ENCODE measurements around the gene PSEN2.
"Not testable (repeated sequence)": the region's sequence is repeated elsewhere in the genome, so short reads cannot be mapped to it uniquely, and the experiment has no call there.

The PSEN2 gene

DNA sequence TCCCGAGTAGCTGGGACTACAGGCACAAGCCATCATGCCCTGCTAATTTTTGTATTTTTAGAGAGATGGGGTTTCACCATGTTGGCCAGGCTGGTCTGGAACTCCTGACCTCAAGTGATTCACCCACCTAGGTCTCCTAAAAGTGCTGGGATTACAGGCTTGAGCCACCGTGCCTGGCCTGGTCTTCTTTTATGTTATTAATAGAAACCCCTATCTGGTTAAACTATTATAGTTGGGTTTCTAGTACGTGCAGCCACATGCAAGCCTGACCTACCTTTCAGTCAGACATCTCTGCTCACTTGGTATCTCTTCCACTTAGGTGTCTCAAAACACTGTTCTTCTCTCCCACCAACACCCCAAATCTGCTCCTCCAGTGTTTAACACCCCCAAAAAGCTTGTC, 34.4 kb downstream of the PSEN2 start:
- peaks cover 90% of the 10 kb centered on the region for H3K4me1 ChIP-seq
- H3K36me3 ChIP-seq = no peaks in the 10 kb centered on the region
- H3K27me3 ChIP-seq = no peaks in the 10 kb centered on the region
- no peaks in the 10 kb centered on the region for H3K9me3 ChIP-seq
- H3K27ac ChIP-seq = 0 out of 2 replicates have a peak overlapping the region, but pooled peaks have one; percentile 52
- H3K4me2 ChIP-seq = peak overlapping the region; percentile 81
- H3K9ac ChIP-seq = no peak overlapping the region
- H4K20me1 ChIP-seq = no peaks in the 10 kb centered on the region
- no peak for TF ChIP-seq Cebpa-rat (IDR thresholded peaks at IDR 0.05)
- no peak overlapping the region for H3K4me3 ChIP-seq

DNA sequence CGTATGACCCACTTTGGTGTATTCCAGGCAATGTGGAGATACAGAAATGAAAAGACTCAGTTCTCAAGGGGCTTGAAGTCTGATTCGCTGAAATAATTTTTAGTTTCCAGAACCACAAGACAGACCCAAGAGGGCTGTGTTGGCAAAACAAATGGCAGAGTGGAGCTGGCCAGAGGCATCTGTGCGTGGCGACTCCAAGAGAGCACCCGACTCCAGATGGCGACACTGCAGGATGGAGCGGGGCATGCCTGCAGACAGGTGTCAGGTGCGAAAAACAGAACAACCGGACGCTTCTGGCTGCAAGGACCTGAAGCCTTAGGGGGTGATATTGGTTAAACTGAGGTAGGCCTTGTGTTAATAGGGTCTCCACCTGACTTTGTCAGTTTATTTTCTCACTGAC, 38.0 kb downstream of the PSEN2 start:
- TF ChIP-seq Cebpa-rat (IDR thresholded peaks at IDR 0.05) = no peak
- no peaks in the 10 kb centered on the region for H3K9me3 ChIP-seq

GRCh38 chr1:226908913-226909312, 38.5 kb downstream of the PSEN2 start:
- H3K27me3 ChIP-seq = no peaks in the 10 kb centered on the region
- H3K4me1 ChIP-seq = peaks cover 87% of the 10 kb centered on the region
- peak overlapping the region; percentile 79 for H3K4me2 ChIP-seq
- peak overlapping the region; percentile 18 for H3K27ac ChIP-seq
- no peaks in the 10 kb centered on the region for H4K20me1 ChIP-seq
- H3K9ac ChIP-seq = no peak overlapping the region
- TF ChIP-seq Cebpa-rat (IDR thresholded peaks at IDR 0.05) = no peak
- no peaks in the 10 kb centered on the region for H3K9me3 ChIP-seq
- H3K36me3 ChIP-seq = no peaks in the 10 kb centered on the region
- no peak overlapping the region for H3K4me3 ChIP-seq

More for the DNA sequence above, 38.0 kb downstream of the PSEN2 start:
- Histone ChIP-seq H3K27me3 (no peaks in the 10 kb centered on the region), H3K4me1 (peaks cover 92% of the 10 kb centered on the region), H4K20me1 (no peaks in the 10 kb centered on the region), H3K4me2 (peak overlapping the region; percentile 79), H3K4me3 (no peak overlapping the region), H3K9ac (no peak overlapping the region), H3K36me3 (no peaks in the 10 kb centered on the region), H3K27ac (peak overlapping the region; percentile 68; the same call in 1 of the 2 replicates)

DNA sequence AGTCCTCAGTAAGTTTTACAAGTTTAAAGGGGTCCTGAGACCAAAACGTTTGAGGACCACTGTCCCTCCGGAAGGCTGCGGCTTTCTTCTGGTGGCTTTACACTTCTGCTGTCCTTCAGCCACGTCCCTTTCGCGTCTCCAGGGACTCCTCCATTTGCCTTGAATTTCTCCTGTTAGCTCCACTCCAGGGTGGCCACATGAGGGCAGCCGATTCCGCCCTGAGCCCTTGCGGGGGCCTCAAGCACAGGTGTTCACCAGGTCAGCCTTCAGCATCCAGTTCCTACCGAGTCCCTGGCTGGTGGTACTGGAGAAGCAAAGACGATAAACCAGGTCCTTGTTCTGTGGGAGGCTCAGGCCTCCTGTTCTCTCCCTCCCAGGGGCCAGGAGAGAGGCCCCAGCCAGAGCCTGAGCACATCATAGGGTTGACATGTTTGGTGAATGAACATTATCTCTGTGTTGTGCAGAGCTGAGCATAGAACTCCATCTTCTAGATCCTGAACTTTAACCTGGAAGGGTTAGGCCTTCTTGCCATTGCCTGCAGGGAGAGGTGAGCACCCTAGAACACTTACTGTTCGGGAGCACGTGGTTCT, 42.3 kb downstream of the PSEN2 start:
- TF ChIP-seq Cebpa-rat (IDR thresholded peaks at IDR 0.05) = no peak
- Histone ChIP-seq H3K9me3 (no peaks in the 10 kb centered on the region), H3K4me2 (peak overlapping the region; percentile 20), H3K27ac (0 out of 2 replicates have a peak overlapping the region, but pooled peaks have one; percentile 7), H3K4me3 (no peak overlapping the region), H4K20me1 (no peaks in the 10 kb centered on the region), H3K9ac (no peak overlapping the region), H3K4me1 (peaks cover 65% of the 10 kb centered on the region), H3K36me3 (no peaks in the 10 kb centered on the region), H3K27me3 (no peaks in the 10 kb centered on the region)

DNA sequence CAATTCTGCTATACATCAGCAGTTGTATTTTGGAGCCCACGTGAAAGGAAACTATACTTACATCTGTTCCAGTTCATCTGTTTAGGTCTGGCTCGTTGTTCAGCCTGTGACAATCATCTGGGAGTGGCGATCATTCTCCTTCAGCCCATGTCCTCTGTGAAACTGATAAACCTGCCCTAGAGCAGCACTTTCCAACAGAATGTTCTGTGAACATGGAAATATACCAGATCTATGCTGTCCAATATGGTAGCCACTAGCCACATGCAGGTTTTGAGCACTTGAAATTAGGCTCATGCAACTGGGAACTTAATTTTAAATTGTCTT, 45.2 kb downstream of the PSEN2 start:
- peaks cover 35% of the 10 kb centered on the region for H3K4me1 ChIP-seq
- peak overlapping the region; percentile 17 for H3K4me2 ChIP-seq
- H3K27ac ChIP-seq = no peak overlapping the region
- TF ChIP-seq Cebpa-rat (IDR thresholded peaks at IDR 0.05) = no peak
- H4K20me1 ChIP-seq = no peaks in the 10 kb centered on the region
- H3K9ac ChIP-seq = no peak overlapping the region
- H3K4me3 ChIP-seq = no peak overlapping the region
- no peaks in the 10 kb centered on the region for H3K36me3 ChIP-seq
- no peaks in the 10 kb centered on the region for H3K27me3 ChIP-seq
- no peaks in the 10 kb centered on the region; the same call in 1 of the 2 replicates for H3K9me3 ChIP-seq

DNA sequence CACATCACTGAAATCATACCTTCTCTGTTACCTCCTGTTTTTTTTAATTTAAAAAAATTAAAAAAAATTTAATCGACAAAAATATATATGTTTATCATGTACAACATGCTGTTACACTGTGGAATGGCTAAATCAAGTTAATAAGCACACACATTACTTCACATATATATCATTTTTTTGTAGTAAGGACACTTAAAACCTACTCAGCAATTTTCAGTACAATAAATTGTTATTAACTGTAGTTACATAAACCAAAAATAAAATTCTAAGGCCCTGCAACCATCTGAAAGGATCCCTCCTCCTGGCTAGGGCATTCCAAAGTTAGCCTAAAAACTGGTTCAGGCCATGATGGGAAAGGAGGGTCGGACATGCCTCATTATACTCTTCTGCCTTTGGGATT, 46.1 kb downstream of the PSEN2 start:
- H3K4me2 ChIP-seq = no peak overlapping the region
- H3K27ac ChIP-seq = no peak overlapping the region
- TF ChIP-seq Cebpa-rat (IDR thresholded peaks at IDR 0.05) = no peak
- no peak overlapping the region for H3K9ac ChIP-seq
- H3K9me3 ChIP-seq = no peaks in the 10 kb centered on the region; the same call in none of the 2 replicates
- no peaks in the 10 kb centered on the region for H4K20me1 ChIP-seq
- no peak overlapping the region for H3K4me3 ChIP-seq
- H3K27me3 ChIP-seq = no peaks in the 10 kb centered on the region
- H3K4me1 ChIP-seq = peaks cover 31% of the 10 kb centered on the region
- H3K36me3 ChIP-seq = no peaks in the 10 kb centered on the region

- no peaks in the 10 kb centered on the region; the same call in none of the 2 replicates for H3K9me3 ChIP-seq
- peaks cover 16% of the 10 kb centered on the region for H3K4me1 ChIP-seq
- no peak for TF ChIP-seq Cebpa-rat (IDR thresholded peaks at IDR 0.05)
Observed at GRCh38 chr1:226919587-226919986, 49.2 kb downstream of the PSEN2 start.

GRCh38 chr1:226919995-226920394, 49.6 kb downstream of the PSEN2 start:
- no peak overlapping the region for H3K9ac ChIP-seq
- peaks cover 11% of the 10 kb centered on the region for H3K4me1 ChIP-seq
- no peak for TF ChIP-seq Cebpa-rat (IDR thresholded peaks at IDR 0.05)
- H3K27me3 ChIP-seq = no peaks in the 10 kb centered on the region
- H3K36me3 ChIP-seq = no peaks in the 10 kb centered on the region
- H3K27ac ChIP-seq = no peak overlapping the region
- no peaks in the 10 kb centered on the region; the same call in none of the 2 replicates for H3K9me3 ChIP-seq
- no peak overlapping the region for H3K4me2 ChIP-seq
- no peaks in the 10 kb centered on the region for H4K20me1 ChIP-seq
- no peak overlapping the region for H3K4me3 ChIP-seq

More at GRCh38 chr1:226919587-226919986, 49.2 kb downstream of the PSEN2 start:
- Histone ChIP-seq H3K4me2 (no peak overlapping the region), H3K27me3 (no peaks in the 10 kb centered on the region), H3K27ac (no peak overlapping the region), H3K36me3 (no peaks in the 10 kb centered on the region), H3K4me3 (no peak overlapping the region), H3K9ac (no peak overlapping the region), H4K20me1 (no peaks in the 10 kb centered on the region)

DNA sequence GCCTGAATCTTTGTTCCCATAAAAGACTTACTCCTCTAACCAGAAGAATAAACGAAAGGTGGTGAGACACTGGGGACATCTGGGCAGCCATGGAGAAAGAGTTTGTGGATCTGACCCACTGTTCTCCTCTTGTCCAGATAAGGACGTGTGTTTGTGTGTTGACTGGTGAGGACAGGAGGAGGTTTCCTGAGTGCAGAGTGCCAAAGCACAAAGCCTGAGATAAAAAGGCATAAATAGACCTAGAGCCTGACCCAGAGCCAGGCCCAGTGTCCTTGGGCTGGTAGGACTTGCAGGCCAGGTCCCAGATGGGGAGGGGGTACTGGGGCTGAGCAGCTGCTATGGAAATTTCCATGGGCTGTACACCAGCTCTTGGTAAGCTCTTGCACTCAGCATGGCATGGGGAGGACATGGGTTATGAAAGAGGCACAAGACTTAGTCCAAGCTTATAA, 50.1 kb downstream of the PSEN2 start:
- Histone ChIP-seq H3K4me3 (no peak overlapping the region), H3K4me1 (peaks cover 7% of the 10 kb centered on the region), H3K9ac (no peak overlapping the region), H4K20me1 (no peaks in the 10 kb centered on the region), H3K9me3 (no peaks in the 10 kb centered on the region; the same call in none of the 2 replicates), H3K36me3 (no peaks in the 10 kb centered on the region), H3K27me3 (no peaks in the 10 kb centered on the region), H3K4me2 (no peak overlapping the region), H3K27ac (no peak overlapping the region)
- TF ChIP-seq Cebpa-rat (IDR thresholded peaks at IDR 0.05) = no peak

DNA sequence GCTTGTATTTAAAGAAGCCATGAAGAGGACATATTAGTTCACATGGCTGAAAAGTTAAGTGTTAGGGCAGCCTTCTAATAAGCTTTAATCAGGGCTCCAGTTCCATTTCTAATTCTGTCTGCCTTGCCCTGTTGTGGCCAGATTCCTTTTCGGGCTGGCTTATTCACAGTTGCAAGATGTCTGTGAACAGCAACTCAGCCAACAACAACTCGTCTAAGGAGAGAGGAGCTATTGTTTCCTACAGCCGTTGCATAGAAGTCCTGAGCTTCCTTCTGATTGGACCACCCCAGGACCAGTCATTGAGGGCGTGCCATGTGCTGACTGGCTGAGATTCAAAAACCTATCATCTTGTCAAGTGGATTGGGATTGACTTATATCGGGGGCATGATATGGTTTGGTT, 51.1 kb downstream of the PSEN2 start:
- H4K20me1 ChIP-seq = no peaks in the 10 kb centered on the region
- H3K36me3 ChIP-seq = no peaks in the 10 kb centered on the region
- H3K9ac ChIP-seq = no peak overlapping the region
- no peak overlapping the region for H3K27ac ChIP-seq
- no peak overlapping the region for H3K4me2 ChIP-seq
- H3K4me3 ChIP-seq = no peak overlapping the region
- H3K27me3 ChIP-seq = no peaks in the 10 kb centered on the region
- no peaks in the 10 kb centered on the region; the same call in none of the 2 replicates for H3K9me3 ChIP-seq
- TF ChIP-seq Cebpa-rat (IDR thresholded peaks at IDR 0.05) = no peak
- H3K4me1 ChIP-seq = no peaks in the 10 kb centered on the region

GRCh38 chr1:226929260-226930111, 59.1 kb downstream of the PSEN2 start:
- H3K9ac ChIP-seq, H3K27me3 ChIP-seq, H3K27ac ChIP-seq, H3K4me3 ChIP-seq, H3K36me3 ChIP-seq, H4K20me1 ChIP-seq, H3K4me1 ChIP-seq, H3K4me2 ChIP-seq: not testable (repeated sequence)
- H3K9me3 ChIP-seq = peaks cover 22% of the 10 kb centered on the region
